Activated B cell treated with CpG ODN at 0.5 μM for 24 hours (primary cell): ENCODE results near the gene LRRC63. TPM values are rescaled to one million over a fixed set of nuclear protein-coding genes. Genes with fewer than 3 reads are reported as not detected.
A peak's percentile ranks its signal among the peaks of the same experiment; 100 is the strongest.

ENCODE experiments used
- ATAC-seq: fragments of 200-7000 bp; cut with Tn5 transposase; one replicate; pipeline ENCODE4 v1.10.0; 2021; ENCODE audit warnings: low read depth, mild to moderate bottlenecking, moderate library complexity
- CTCF ChIA-PET: fragments of 350-600 bp; sonication (Branson Sonifier 250); formaldehyde crosslinking; loops from one replicate; lab custom pipeline; 2021; ENCODE audit warnings: antibody characterized with exemption; lab: Charles Lee
- POLR2A ChIA-PET: fragments of 350-600 bp; sonication (Branson Sonifier 250); formaldehyde crosslinking; loops from one replicate; lab custom pipeline; 2021; ENCODE audit warnings: antibody characterized with exemption; lab: Charles Lee
- DNase-seq: peaks from one replicate; pipeline ENCODE4 v3.0.0; 2022
- H3K27ac Mint-ChIP-seq: one replicate; pipeline ENCODE4 v1.8.0; 2020; ENCODE audit warnings: mixed read lengths
- H3K27me3 Mint-ChIP-seq: one replicate; pipeline ENCODE4 v1.8.0; 2021; ENCODE audit warnings: mixed read lengths
- H3K36me3 Mint-ChIP-seq: one replicate; pipeline ENCODE4 v1.8.0; 2021; ENCODE audit warnings: low read depth, mixed read lengths
- H3K4me1 Mint-ChIP-seq: one replicate; pipeline ENCODE4 v1.8.0; 2021; ENCODE audit warnings: mixed read lengths
- H3K4me3 Mint-ChIP-seq: one replicate; pipeline ENCODE4 v1.8.0; 2020; ENCODE audit warnings: mild to moderate bottlenecking, mixed read lengths
- H3K9me3 Mint-ChIP-seq: one replicate; pipeline ENCODE4 v1.8.0; 2020; ENCODE audit warnings: mixed read lengths
- intact Hi-C: fragments of 100-400 bp; cut with micrococcal nuclease; formaldehyde crosslinking; loops from one replicate; pipeline ENCODE4 v1.15.1; 2024
- total RNA-seq: library from RNA; stranded (reverse); gene quantifications from 2 replicates; pipeline ENCODE4 v1.2.3, GENCODE V29; 2022
- TF ChIP-seq, protein P1 (sequence below): fragments of 200-600 bp; IDR thresholded peaks from one replicate; pipeline ENCODE4 v1.8.0; 2022; ENCODE audit warnings: antibody characterized with exemption, mild to moderate bottlenecking

LRRC63 gene
- total RNA-seq, 1 donor from 2014 or later = not detected

DNA sequence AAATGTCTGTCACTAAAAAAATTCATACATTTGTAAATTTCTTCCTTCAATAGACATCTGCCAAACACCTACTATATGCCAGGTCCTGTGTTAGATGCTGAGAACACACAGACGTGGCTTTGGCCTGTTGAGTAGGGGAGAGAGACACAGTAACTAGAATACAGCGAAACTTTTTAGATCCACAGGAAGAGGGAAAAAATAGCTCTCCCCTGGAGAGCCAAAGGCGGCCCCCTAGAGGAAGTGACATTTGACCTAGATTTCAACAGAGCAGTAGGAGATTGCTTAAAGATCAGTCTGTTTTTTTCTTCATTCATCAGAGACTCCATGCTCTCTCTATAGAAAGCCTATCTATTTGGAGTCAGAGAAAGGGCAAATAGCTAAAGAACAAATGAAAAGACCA, 41.0 kb upstream of the LRRC63 start:
- Mint-ChIP-seq H3K27ac (peak overlapping the region; percentile 85), H3K4me1 (peaks cover 99% of the 10 kb centered on the region), H3K36me3 (peaks cover 87% of the 10 kb centered on the region), H3K4me3 (peak overlapping the region; percentile 72), H3K9me3 (no peaks in the 10 kb centered on the region), H3K27me3 (no peaks in the 10 kb centered on the region)
- ATAC-seq (no peak), DNase-seq (no peak)
- TF ChIP-seq, protein P1, sequence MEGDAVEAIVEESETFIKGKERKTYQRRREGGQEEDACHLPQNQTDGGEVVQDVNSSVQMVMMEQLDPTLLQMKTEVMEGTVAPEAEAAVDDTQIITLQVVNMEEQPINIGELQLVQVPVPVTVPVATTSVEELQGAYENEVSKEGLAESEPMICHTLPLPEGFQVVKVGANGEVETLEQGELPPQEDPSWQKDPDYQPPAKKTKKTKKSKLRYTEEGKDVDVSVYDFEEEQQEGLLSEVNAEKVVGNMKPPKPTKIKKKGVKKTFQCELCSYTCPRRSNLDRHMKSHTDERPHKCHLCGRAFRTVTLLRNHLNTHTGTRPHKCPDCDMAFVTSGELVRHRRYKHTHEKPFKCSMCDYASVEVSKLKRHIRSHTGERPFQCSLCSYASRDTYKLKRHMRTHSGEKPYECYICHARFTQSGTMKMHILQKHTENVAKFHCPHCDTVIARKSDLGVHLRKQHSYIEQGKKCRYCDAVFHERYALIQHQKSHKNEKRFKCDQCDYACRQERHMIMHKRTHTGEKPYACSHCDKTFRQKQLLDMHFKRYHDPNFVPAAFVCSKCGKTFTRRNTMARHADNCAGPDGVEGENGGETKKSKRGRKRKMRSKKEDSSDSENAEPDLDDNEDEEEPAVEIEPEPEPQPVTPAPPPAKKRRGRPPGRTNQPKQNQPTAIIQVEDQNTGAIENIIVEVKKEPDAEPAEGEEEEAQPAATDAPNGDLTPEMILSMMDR = no peak
- ChIA-PET CTCF (interaction anchor here (0.8 to 3.0 kb wide), 4 partner anchors 9 to 14 kb away, joined by 3 to 21 read pairs (median 3); partner anchors contain the start of gene LCP1), POLR2A (interaction anchor here (1.0 to 11.8 kb wide), 4 partner anchors 9 to 22 kb away, joined by 3 to 247 read pairs (median 4); partner anchors contain the start of gene LCP1)
- intact Hi-C loops = no loop called here

DNA sequence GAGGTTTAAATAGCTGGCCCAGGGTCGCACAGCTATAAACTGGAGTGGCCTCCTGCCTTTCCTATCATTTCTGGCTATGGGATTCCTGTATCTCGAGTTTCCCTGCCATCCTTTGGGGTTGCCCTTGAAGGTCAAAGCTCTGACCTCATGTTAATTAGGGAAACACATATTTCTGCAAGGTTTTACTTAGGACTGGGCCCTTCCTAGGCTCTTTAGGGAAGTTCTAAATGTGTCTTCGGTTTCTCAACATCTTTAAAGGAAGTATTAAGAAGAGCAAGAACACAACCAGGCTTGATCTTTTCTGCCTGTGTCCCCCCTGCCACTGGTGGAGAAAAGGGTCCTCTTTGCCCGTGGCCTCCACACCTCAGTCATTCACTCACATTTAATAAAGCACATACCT, 40.5 kb upstream of the LRRC63 start:
- H3K9me3 Mint-ChIP-seq = no peaks in the 10 kb centered on the region
- POLR2A ChIA-PET = interaction anchor here (1.0 to 11.8 kb wide), 3 partner anchors 8 to 23 kb away, joined by 3 to 247 read pairs (median 4); partner anchors contain the start of gene LCP1
- peak overlapping the region; percentile 72 for H3K4me3 Mint-ChIP-seq
- ATAC-seq (no peak), DNase-seq (no peak)
- H3K27me3 Mint-ChIP-seq = no peaks in the 10 kb centered on the region
- TF ChIP-seq, protein P1 = no peak
- H3K36me3 Mint-ChIP-seq = peaks cover 88% of the 10 kb centered on the region
- peaks cover 100% of the 10 kb centered on the region for H3K4me1 Mint-ChIP-seq
- CTCF ChIA-PET = interaction anchor here (0.8 to 3.0 kb wide), 4 partner anchors 8 to 14 kb away, joined by 3 to 21 read pairs (median 3); partner anchors contain the start of gene LCP1
- H3K27ac Mint-ChIP-seq = peak overlapping the region; percentile 85
- intact Hi-C loops = no loop called here

DNA sequence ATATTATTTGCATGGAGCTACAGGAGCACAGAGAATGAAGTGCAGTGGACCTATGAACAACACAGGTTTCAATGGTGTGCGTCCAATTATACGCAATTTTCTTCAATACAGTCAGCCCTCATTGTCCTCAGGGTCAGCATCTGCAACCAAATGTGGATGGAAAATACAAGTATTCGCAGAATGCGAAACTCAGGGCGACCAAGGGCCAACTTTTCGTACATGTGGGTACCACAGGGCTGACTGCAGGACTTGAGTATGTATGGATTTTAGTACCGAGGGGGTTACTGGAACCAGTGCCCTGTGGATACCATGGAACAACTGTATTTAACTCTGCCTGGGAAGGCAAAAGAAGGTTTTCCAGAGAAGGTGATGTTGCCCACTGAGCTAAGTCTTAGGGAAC, 40.0 kb upstream of the LRRC63 start:
- DNase-seq (no peak), ATAC-seq (no peak)
- CTCF ChIA-PET = interaction anchor here (1.1 to 3.0 kb wide), 3 partner anchors 11 to 14 kb away, joined by 3 to 21 read pairs (median 3); partner anchors contain the start of gene LCP1
- peaks cover 86% of the 10 kb centered on the region for H3K36me3 Mint-ChIP-seq
- no peaks in the 10 kb centered on the region for H3K9me3 Mint-ChIP-seq
- H3K27me3 Mint-ChIP-seq = no peaks in the 10 kb centered on the region
- TF ChIP-seq, protein P1 = no peak
- POLR2A ChIA-PET = interaction anchor here (0.6 to 11.8 kb wide), 5 partner anchors 8 to 206 kb away, joined by 3 to 247 read pairs (median 3); partner anchors contain the start of gene LCP1
- H3K27ac Mint-ChIP-seq = peak overlapping the region; percentile 85
- peak overlapping the region; percentile 72 for H3K4me3 Mint-ChIP-seq
- intact Hi-C loops = no loop called here
- H3K4me1 Mint-ChIP-seq = peaks cover 100% of the 10 kb centered on the region

DNA sequence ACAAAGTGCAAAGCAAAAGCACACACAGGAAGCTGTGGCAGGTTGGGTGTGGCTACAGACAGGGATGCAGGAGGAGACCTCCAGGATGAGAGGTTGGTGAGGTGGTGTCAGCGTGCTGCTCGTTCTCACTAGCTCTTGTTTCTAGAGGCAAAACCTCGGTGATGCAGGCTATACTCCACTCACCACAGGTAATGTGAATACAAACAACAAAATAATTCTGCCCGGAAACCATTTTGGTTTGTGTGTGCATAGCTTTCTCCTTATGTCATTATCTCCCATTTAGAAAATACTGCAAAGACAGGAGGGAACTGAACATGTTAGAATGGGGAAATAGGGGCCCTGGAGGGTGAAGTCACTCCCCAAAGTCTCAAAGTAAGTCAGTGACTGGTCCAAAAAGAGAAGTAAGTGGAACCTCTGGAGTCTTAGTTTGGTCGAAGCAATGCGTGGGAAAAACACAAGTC, 39.2 kb upstream of the LRRC63 start:
- no peaks in the 10 kb centered on the region for H3K27me3 Mint-ChIP-seq
- no peak for ATAC-seq
- peaks cover 99% of the 10 kb centered on the region for H3K4me1 Mint-ChIP-seq
- ChIA-PET POLR2A (interaction anchor here (0.6 to 11.8 kb wide), 6 partner anchors 7 to 1058 kb away, joined by 3 to 247 read pairs (median 3); partner anchors contain the start of gene LCP1), CTCF (interaction anchor here (0.6 to 3.0 kb wide), 3 partner anchors 12 to 428 kb away, joined by 3 to 21 read pairs (median 3); no protein-coding TSS in a partner anchor)
- H3K4me3 Mint-ChIP-seq = peak overlapping the region; percentile 72
- DNase-seq = no peak
- intact Hi-C loops = no loop called here
- TF ChIP-seq, protein P1 = no peak
- no peaks in the 10 kb centered on the region for H3K9me3 Mint-ChIP-seq
- H3K27ac Mint-ChIP-seq = peak overlapping the region; percentile 85
- H3K36me3 Mint-ChIP-seq = peaks cover 87% of the 10 kb centered on the region

DNA sequence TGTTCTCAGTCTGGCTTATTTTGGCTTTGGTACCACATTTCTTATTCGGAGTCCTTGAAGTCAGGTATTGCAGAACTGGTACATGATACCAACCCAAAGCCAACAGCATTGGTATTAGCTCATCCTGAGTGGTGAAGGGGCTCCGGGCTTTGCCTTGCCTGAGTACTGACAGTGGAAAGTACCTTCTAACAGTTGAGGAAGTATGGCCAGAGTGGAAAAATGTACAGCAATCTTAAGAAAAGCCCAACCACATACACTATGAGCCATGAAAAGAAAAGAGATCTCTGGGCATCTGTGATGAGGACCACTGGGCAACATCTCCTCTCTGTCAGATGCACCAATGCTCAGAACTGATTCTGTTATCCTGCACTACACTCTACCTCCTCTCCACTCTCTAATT, 38.1 kb upstream of the LRRC63 start:
- Mint-ChIP-seq H3K4me3 (peak overlapping the region; percentile 72), H3K27me3 (no peaks in the 10 kb centered on the region), H3K27ac (peak overlapping the region; percentile 85), H3K9me3 (no peaks in the 10 kb centered on the region), H3K36me3 (peaks cover 87% of the 10 kb centered on the region), H3K4me1 (peaks cover 98% of the 10 kb centered on the region)
- ChIA-PET CTCF (interaction anchor here (0.7 to 1.7 kb wide), 3 partner anchors 8 to 15 kb away, joined by 3 to 5 read pairs (median 4); no protein-coding TSS in a partner anchor), POLR2A (interaction anchor here (1.1 to 11.8 kb wide), 3 partner anchors 6 to 15 kb away, joined by 3 to 247 read pairs (median 6); partner anchors contain the start of gene LCP1)
- ATAC-seq (peak; percentile 64), DNase-seq (no peak)
- intact Hi-C loops = no loop called here
- TF ChIP-seq, protein P1 = no peak
